Upper lobe of left lung (tissue), 6 donors: ENCODE data around the gene UGT2A3. TPM values are rescaled to one million over a fixed set of nuclear protein-coding genes. Genes with fewer than 3 reads are reported as not detected.
"Not testable (repeated sequence)": the region's sequence is repeated elsewhere in the genome, so short reads cannot be mapped to it uniquely, and the experiment has no call there.

Experiments
- ATAC-seq, 2 donors: fragments of 200-7000 bp; cut with Tn5 transposase; one replicate each; pipeline ENCODE4 v1.9.1; 2022; ENCODE audit warnings: mild to moderate bottlenecking in 2 of 2, moderate library complexity in 2 of 2; ENCODE audit not compliant: low FRiP score in 2 of 2
- DNase-seq, 2 donors: peaks; one replicate each; pipeline ENCODE4 v3.0.0-alpha.2; 2019 to 2020
- H3K27ac ChIP-seq, 4 donors: fragments of 200-600 bp; sonication (generic); one replicate each; pipeline ENCODE4 v1.5.1; 2016 to 2019
- H3K27me3 ChIP-seq, 4 donors: fragments of 200-600 bp; sonication (generic); one replicate each; pipeline ENCODE4 v1.5.1; 2017 to 2019
- H3K36me3 ChIP-seq, 4 donors: fragments of 200-600 bp; sonication (generic); one replicate each; pipeline ENCODE4 v1.5.1; 2016 to 2019
- H3K4me1 ChIP-seq, 4 donors: fragments of 200-600 bp; sonication (generic); one replicate each; pipeline ENCODE4 v1.5.1; 2018 to 2019
- H3K4me3 ChIP-seq, 4 donors: fragments of 200-600 bp; sonication (generic); one replicate each; pipeline ENCODE4 v1.5.1; 2017 to 2019; ENCODE audit warnings: mild to moderate bottlenecking in 2 of 4, moderate library complexity in 1 of 4
- H3K9me3 ChIP-seq, 4 donors: fragments of 200-600 bp; sonication (generic); one replicate each; pipeline ENCODE4 v1.5.1; 2018 to 2019
- CTCF ChIP-seq, 6 experiments: fragments of 450-650 bp in 4 of 6; fragments of 200-600 bp in 2 of 6; sonication (generic) in 2 of 6; IDR thresholded peaks; one replicate each; pipeline ENCODE4 v1.5.1; 2016 to 2019; ENCODE audit warnings: antibody characterized with exemption in 6 of 6
- EP300 ChIP-seq, 4 donors: sonication (generic); formaldehyde crosslinking; IDR thresholded peaks; one replicate each; pipeline ENCODE4 v1.5.1; 2017; ENCODE audit warnings: antibody characterized with exemption in 4 of 4, control low read depth in 2 of 4
- POLR2A ChIP-seq, 4 donors: fragments of 450-650 bp; IDR thresholded peaks; one replicate each; pipeline ENCODE4 v1.5.1; 2016 to 2017; ENCODE audit warnings: antibody characterized with exemption in 4 of 4, mild to moderate bottlenecking in 2 of 4
- POLR2AphosphoS5 ChIP-seq, 2 donors: sonication (generic); formaldehyde crosslinking; IDR thresholded peaks; one replicate each; pipeline ENCODE4 v1.5.1; 2017; ENCODE audit warnings: antibody characterized with exemption in 2 of 2
- WGBS, 2 donors: methylation state at CpG; one replicate each; pipeline ENCODE4 v1.1.5; 2017 to 2018; 5-methylcytosine and 5-hydroxymethylcytosine counted together
- total RNA-seq, 6 donors: library from RNA; depleted of rRNA in 4 of 6; stranded (reverse); fragments of >200 nt in 4 of 6; gene quantifications; one replicate each; pipeline versions ENCODE4 v1.1.0 to v1.2.1, GENCODE V29; 2016 to 2021
- donor health status: DM: no; HTN: no; CAD: no; lungs with moderate emphysema.
- donor health status: DM: no; HTN: yes; CAD: no; lungs with severe emphysema.

Gene UGT2A3
- total RNA-seq, 6 donors from 2014 or later, result 0.11 TPM; not detected in 5

DNA sequence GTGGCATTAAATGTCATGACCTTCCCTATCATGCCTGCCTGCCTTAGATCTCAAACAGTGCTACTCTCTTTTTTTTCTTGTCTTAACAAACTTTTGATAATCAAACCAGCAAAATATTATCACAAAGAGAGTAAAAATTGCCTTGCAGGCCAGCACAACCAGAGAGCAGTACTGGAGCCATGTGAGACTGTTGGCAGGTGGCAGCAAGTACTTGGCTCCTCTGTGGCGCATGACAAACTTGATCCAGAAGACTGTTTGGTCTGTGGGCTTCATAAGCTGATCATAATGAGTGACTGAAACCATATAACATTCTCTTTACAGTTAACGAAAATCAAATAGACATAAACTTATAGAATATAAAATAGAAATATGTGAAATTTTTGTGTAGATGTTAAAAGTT lies 33.3 kb upstream of the UGT2A3 start:
- Histone ChIP-seq H3K27ac (no peak overlapping the region), H3K27me3 (no peaks in the 10 kb centered on the region), H3K36me3 (no peaks in the 10 kb centered on the region), H3K4me3 (no peak overlapping the region), H3K9me3 (no peaks in the 10 kb centered on the region), H3K4me1 (no peaks in the 10 kb centered on the region)
- no peak for ATAC-seq
- TF ChIP-seq CTCF (IDR thresholded peaks at IDR 0.05) (no peak), POLR2AphosphoS5 (IDR thresholded peaks at IDR 0.05) (no peak), EP300 (IDR thresholded peaks at IDR 0.05) (no peak), POLR2A (IDR thresholded peaks at IDR 0.05) (no peak)
- 77 to 91% methylated on average over 2 of the region's 2 CpGs for WGBS, 2 donors
- DNase-seq, result no peak

GRCh38 chr4:68963374-68963773 lies 11.8 kb upstream of the UGT2A3 start:
- Histone ChIP-seq H3K4me1 (no peaks in the 10 kb centered on the region), H3K27ac (no peak overlapping the region), H3K27me3 (no peaks in the 10 kb centered on the region), H3K9me3 (no peaks in the 10 kb centered on the region), H3K4me3 (no peak overlapping the region), H3K36me3 (no peaks in the 10 kb centered on the region)
- DNase-seq, result no peak
- 31 to 42% methylated on average over 2 of the region's 2 CpGs for WGBS, 2 donors
- ATAC-seq, result no peak
- TF ChIP-seq POLR2AphosphoS5 (IDR thresholded peaks at IDR 0.05), result no peak
- no peak for TF ChIP-seq EP300 (IDR thresholded peaks at IDR 0.05)
- TF ChIP-seq POLR2A (IDR thresholded peaks at IDR 0.05), result no peak
- no peak for TF ChIP-seq CTCF (IDR thresholded peaks at IDR 0.05)

GRCh38 chr4:68962868-68963267 lies 11.3 kb upstream of the UGT2A3 start:
- H3K4me1 ChIP-seq, result no peaks in the 10 kb centered on the region
- ATAC-seq, result no peak
- no peak for DNase-seq
- H3K9me3 ChIP-seq, result no peaks in the 10 kb centered on the region
- no peak for TF ChIP-seq POLR2AphosphoS5 (IDR thresholded peaks at IDR 0.05)
- no peak for TF ChIP-seq EP300 (IDR thresholded peaks at IDR 0.05)
- no peak for TF ChIP-seq POLR2A (IDR thresholded peaks at IDR 0.05)
- TF ChIP-seq CTCF (IDR thresholded peaks at IDR 0.05), result no peak
- H3K4me3 ChIP-seq, result no peak overlapping the region
- no peak overlapping the region for H3K27ac ChIP-seq
- H3K27me3 ChIP-seq, result no peaks in the 10 kb centered on the region
- no peaks in the 10 kb centered on the region for H3K36me3 ChIP-seq
- WGBS, 2 donors, result 44 to 52% methylated on average over 1 of the region's 1 CpG

- H3K9me3 ChIP-seq, result no peaks in the 10 kb centered on the region
- H3K36me3 ChIP-seq, result no peaks in the 10 kb centered on the region
- TF ChIP-seq POLR2A (IDR thresholded peaks at IDR 0.05) (no peak), EP300 (IDR thresholded peaks at IDR 0.05) (no peak), CTCF (IDR thresholded peaks at IDR 0.05) (no peak), POLR2AphosphoS5 (IDR thresholded peaks at IDR 0.05) (no peak)
- 80 to 85% methylated on average over 2 of the region's 2 CpGs for WGBS, 2 donors
- no peak overlapping the region for H3K27ac ChIP-seq
- no peak for ATAC-seq
- DNase-seq, result no peak
- no peak overlapping the region for H3K4me3 ChIP-seq
- no peaks in the 10 kb centered on the region for H3K27me3 ChIP-seq
- no peaks in the 10 kb centered on the region for H3K4me1 ChIP-seq
Observed at GRCh38 chr4:68960294-68961163, 8.9 kb upstream of the UGT2A3 start.

- DNase-seq, H3K27me3 ChIP-seq, H3K27ac ChIP-seq, ATAC-seq, H3K9me3 ChIP-seq, H3K4me1 ChIP-seq, H3K4me3 ChIP-seq, H3K36me3 ChIP-seq: not testable (repeated sequence)
- 87 to 93% methylated on average over 2 of the region's 2 CpGs for WGBS, 2 donors
Observed at GRCh38 chr4:68959085-68959484, 7.5 kb upstream of the UGT2A3 start.
